ENCODE measurements around the gene FLAD1.

DNA sequence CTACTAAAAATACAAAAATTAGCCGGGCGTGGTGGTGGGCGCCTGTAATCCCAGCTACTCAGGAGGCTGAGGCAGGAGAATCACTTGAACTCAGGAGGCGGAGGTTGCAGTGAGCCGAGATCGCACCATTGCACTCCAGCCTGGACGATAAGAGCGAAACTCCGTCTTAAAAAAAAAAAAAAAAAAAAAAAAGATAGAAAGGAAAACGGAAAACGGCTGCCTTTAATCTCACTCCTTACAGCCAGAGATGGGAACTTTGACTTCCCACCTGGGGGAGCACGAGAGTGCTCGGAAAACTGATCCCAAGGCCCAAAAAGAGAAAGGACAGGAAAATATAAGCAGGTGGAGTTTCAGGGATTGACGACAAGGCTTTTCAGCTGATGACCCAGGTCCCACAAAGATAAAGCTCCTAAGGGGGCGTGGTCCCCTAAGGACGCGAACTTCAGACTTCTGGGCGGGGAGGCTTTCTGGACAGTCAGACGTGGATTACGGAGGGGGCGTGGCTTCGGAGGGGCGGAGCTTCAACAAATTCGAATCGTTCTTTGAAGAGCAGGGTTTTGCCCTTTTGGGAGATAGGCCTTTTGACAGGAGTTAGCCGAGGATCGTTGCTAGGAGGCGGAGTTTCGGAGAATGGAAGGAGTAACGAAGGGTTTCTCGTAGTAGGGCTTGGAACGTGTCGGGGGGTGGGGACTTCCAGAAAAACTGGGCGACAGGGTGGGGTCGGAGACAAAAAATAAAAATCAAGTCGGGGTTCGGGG is 9.6 kb upstream of the FLAD1 start:
- TF ChIP-seq MXI1 (IDR thresholded peaks at IDR 0.05; ENCODE audit: borderline replicate concordance, low read depth, low read length) (no peak), POLR2A (IDR thresholded peaks at IDR 0.05; ENCODE audit: low read depth, low read length) (peak; percentile 87), RAD21 (IDR thresholded peaks at IDR 0.05; ENCODE audit: low read length) (0 out of 2 replicates have a peak, but pooled peaks have one; percentile 2), NFE2L2 (IDR thresholded peaks at IDR 0.05; ENCODE audit: low read depth, low read length) (no peak), MAZ (IDR thresholded peaks at IDR 0.05; ENCODE audit: borderline replicate concordance, low read depth, low read length) (no peak; the same call in 1 of the 2 replicates)
- TF ChIP-seq, protein P1, sequence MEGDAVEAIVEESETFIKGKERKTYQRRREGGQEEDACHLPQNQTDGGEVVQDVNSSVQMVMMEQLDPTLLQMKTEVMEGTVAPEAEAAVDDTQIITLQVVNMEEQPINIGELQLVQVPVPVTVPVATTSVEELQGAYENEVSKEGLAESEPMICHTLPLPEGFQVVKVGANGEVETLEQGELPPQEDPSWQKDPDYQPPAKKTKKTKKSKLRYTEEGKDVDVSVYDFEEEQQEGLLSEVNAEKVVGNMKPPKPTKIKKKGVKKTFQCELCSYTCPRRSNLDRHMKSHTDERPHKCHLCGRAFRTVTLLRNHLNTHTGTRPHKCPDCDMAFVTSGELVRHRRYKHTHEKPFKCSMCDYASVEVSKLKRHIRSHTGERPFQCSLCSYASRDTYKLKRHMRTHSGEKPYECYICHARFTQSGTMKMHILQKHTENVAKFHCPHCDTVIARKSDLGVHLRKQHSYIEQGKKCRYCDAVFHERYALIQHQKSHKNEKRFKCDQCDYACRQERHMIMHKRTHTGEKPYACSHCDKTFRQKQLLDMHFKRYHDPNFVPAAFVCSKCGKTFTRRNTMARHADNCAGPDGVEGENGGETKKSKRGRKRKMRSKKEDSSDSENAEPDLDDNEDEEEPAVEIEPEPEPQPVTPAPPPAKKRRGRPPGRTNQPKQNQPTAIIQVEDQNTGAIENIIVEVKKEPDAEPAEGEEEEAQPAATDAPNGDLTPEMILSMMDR (conservative IDR thresholded peaks at IDR 0.05; ENCODE audit: low read depth, low read length), result no peak
- TF ChIP-seq, protein P2, sequence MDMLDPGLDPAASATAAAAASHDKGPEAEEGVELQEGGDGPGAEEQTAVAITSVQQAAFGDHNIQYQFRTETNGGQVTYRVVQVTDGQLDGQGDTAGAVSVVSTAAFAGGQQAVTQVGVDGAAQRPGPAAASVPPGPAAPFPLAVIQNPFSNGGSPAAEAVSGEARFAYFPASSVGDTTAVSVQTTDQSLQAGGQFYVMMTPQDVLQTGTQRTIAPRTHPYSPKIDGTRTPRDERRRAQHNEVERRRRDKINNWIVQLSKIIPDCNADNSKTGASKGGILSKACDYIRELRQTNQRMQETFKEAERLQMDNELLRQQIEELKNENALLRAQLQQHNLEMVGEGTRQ (IDR thresholded peaks at IDR 0.05; ENCODE audit: low read depth, low read length), result no peak
